ENCODE measurements around the gene MARCHF5. TPM values are rescaled to one million over a fixed set of nuclear protein-coding genes. Genes with fewer than 3 reads are reported as not detected.
"Not testable (repeated sequence)": the region's sequence is repeated elsewhere in the genome, so short reads cannot be mapped to it uniquely, and the experiment has no call there.

Gene MARCHF5
- total RNA-seq, 1 donor from 2014 or later = 28.3 TPM

DNA sequence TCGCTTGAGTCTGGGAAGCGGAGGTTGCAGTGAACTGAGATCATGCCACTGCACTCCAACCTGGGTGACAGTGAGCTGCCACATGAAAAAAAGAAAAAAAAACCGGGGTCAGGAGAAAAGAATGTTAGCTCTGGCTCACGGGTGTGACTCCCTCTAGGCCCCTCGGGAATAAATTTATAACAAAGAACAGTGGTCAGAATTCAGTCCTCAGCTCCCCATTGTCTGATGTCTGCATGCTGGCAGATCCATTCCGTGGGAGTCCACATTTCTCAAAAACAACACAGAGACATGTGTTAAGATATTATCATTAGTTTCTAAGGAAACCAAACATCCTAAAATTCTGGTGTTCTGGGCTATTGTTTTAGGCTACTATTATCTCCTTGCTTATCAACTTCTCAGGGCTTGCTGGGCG is 90.6 kb downstream of the MARCHF5 start:
- no peak for ATAC-seq
- H3K27ac ChIP-seq = no peak overlapping the region
- no peaks in the 10 kb centered on the region for H3K36me3 ChIP-seq
- TF ChIP-seq, protein P1, sequence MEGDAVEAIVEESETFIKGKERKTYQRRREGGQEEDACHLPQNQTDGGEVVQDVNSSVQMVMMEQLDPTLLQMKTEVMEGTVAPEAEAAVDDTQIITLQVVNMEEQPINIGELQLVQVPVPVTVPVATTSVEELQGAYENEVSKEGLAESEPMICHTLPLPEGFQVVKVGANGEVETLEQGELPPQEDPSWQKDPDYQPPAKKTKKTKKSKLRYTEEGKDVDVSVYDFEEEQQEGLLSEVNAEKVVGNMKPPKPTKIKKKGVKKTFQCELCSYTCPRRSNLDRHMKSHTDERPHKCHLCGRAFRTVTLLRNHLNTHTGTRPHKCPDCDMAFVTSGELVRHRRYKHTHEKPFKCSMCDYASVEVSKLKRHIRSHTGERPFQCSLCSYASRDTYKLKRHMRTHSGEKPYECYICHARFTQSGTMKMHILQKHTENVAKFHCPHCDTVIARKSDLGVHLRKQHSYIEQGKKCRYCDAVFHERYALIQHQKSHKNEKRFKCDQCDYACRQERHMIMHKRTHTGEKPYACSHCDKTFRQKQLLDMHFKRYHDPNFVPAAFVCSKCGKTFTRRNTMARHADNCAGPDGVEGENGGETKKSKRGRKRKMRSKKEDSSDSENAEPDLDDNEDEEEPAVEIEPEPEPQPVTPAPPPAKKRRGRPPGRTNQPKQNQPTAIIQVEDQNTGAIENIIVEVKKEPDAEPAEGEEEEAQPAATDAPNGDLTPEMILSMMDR (IDR thresholded peaks at IDR 0.05) = no peak
- intact Hi-C loops (cut with DNase I) = no loop called here
- H3K4me1 ChIP-seq = no peaks in the 10 kb centered on the region
- H3K4me3 ChIP-seq = no peak overlapping the region
- H3K9me3 ChIP-seq = no peaks in the 10 kb centered on the region
- no peak for DNase-seq
- no peaks in the 10 kb centered on the region for H3K27me3 ChIP-seq (ENCODE audit: low read depth)

DNA sequence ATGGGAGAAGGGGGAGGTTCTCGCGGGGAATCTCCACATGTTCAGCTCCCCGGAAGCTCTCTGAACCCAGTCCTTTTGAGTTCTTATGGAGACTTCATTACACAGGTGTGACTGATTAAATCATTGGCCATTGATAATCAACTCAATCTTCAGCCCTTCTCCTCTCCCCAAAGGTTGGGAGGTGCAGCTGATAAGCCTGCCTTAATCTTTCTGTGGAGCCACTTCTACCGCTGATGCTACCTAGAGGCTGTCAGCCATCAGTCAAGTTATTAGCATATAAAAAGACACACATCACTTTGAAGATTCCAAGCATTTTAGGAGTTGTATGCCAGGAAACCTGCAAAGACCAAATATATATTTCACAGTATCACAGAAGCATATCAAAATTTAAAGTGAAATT is 91.7 kb downstream of the MARCHF5 start:
- ATAC-seq (no peak), DNase-seq (no peak)
- Histone ChIP-seq H3K4me1 (no peaks in the 10 kb centered on the region), H3K27ac (no peak overlapping the region), H3K27me3 (ENCODE audit: low read depth) (no peaks in the 10 kb centered on the region), H3K4me3 (no peak overlapping the region), H3K36me3 (no peaks in the 10 kb centered on the region), H3K9me3 (no peaks in the 10 kb centered on the region)
- TF ChIP-seq, protein P1 (IDR thresholded peaks at IDR 0.05) = no peak
- intact Hi-C loops (cut with DNase I) = no loop called here

DNA sequence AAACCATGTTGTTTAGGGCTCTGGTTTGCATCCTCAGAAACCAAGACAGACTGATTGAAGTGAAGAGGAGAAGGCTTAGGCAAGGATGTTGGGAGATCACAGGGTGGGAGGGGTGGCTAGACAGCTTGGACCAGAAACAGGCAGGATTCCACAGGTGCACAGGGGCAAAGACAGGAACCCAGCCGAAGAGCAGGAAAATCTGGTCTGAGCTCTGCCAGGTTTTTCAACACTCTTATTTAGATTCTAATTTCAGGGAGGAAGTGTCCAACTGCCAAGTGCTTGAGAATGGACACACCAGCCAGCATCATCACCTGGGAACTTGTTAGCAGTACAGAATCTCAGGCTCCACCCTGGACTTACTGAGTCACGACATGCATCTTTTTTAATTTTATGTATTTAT is 93.8 kb downstream of the MARCHF5 start:
- intact Hi-C loops (cut with DNase I) = no loop called here
- Histone ChIP-seq H3K36me3 (no peaks in the 10 kb centered on the region), H3K4me1 (no peaks in the 10 kb centered on the region), H3K27me3 (ENCODE audit: low read depth) (no peaks in the 10 kb centered on the region), H3K4me3 (no peak overlapping the region), H3K27ac (no peak overlapping the region), H3K9me3 (no peaks in the 10 kb centered on the region)
- TF ChIP-seq, protein P1 (IDR thresholded peaks at IDR 0.05) = no peak
- no peak for ATAC-seq
- no peak for DNase-seq

DNA sequence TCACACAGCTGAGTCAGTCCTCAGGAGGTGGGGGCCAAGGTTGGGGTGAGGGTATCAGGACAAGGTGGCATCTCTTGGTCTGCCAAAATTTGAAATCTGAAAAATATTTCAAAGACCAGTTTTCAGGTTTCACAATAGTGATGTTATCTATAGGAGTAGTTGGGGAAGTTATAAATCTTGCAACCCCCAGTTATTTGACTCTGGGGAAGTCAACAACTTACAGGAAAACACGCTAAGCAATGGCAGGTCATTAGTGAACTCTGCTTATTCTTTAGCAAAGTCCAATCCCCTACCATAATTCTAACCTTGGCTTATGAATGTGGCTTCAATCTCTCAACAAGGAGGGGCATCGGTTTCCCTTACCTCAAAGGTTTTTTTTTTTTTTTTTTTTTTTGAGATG is 94.9 kb downstream of the MARCHF5 start:
- H3K27me3 ChIP-seq (ENCODE audit: low read depth) = no peaks in the 10 kb centered on the region
- H3K4me3 ChIP-seq = no peak overlapping the region
- DNase-seq (no peak), ATAC-seq (no peak)
- H3K36me3 ChIP-seq = no peaks in the 10 kb centered on the region
- no peak overlapping the region for H3K27ac ChIP-seq
- no peaks in the 10 kb centered on the region for H3K4me1 ChIP-seq
- TF ChIP-seq, protein P1 (IDR thresholded peaks at IDR 0.05) = no peak
- H3K9me3 ChIP-seq = no peaks in the 10 kb centered on the region
- intact Hi-C loops (cut with DNase I) = no loop called here

DNA sequence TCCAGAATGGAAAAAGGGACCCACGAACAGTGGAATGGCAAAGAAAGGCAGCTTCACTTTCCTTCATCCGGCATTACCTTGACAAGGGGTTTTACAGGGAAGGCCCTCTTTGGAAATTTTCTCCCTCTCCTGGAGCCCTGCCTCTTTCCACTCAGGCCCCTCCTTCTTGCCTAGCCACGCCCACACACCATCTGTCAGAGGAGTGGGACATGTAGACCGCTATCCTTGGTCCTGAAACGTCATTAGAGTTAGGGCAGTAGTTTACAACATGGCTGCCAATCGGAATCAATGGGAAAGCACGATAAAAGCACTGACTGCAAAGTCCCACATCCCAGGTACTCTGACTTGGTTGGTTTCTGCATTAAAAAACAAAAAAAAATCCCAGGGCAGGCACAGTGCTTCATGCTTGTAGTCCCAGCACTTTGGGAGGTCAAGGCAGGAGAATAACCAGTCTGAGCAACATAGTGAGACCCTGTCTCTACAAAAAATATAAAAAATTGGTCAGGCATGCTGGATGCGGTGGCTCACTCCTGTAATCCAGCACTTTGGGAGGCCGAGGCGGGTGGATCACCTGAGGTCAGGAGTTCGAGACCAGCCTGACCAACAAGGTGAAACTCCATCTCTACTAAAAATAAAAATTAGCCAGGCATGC is 96.4 kb downstream of the MARCHF5 start:
- Histone ChIP-seq H3K9me3 (no peaks in the 10 kb centered on the region), H3K4me3 (no peak overlapping the region), H3K36me3 (no peaks in the 10 kb centered on the region), H3K4me1 (no peaks in the 10 kb centered on the region), H3K27ac (no peak overlapping the region), H3K27me3 (ENCODE audit: low read depth) (no peaks in the 10 kb centered on the region)
- DNase-seq = no peak
- ATAC-seq = peak in 1 of 2 donors; percentile 53
- intact Hi-C loops (cut with DNase I) = no loop called here
- TF ChIP-seq, protein P1 (IDR thresholded peaks at IDR 0.05) = no peak

DNA sequence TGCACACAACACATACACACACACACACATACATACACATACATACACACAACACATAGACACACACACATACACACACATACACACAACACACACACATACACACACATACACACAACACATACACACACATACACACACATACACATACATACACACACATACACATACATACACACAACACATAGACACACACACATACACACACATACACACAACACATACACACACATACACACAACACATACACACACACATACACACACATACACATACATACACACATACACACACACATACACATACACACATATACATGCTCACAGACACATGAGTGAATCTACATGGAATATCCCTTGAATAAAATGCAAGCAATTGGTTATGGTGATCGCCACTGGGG is 102.2 kb downstream of the MARCHF5 start:
- DNase-seq; intact Hi-C loops (cut with DNase I); H3K27ac ChIP-seq: not testable (repeated sequence)

More for the DNA sequence above, 102.2 kb downstream of the MARCHF5 start:
- not testable (repeated sequence) for H3K4me3 ChIP-seq; H3K4me1 ChIP-seq; H3K9me3 ChIP-seq; H3K36me3 ChIP-seq; ATAC-seq; H3K27me3 ChIP-seq (ENCODE audit: low read depth)
